GM19438 (cell line): ENCODE measurements around the gene GNA12.
A peak's percentile ranks its signal among the peaks of the same experiment; 100 is the strongest.

Source experiments
- ATAC-seq: cut with Tn5 transposase; IDR thresholded peaks from one replicate; pipeline ENCODE4 v1.9.1; 2021; ENCODE audit warnings: low read depth; ENCODE audit not compliant: unreplicated experiment

GNA12 gene

GRCh38 chr7:2838873-2839578 is 5.1 kb downstream of the GNA12 start:
- ATAC-seq, result peak; percentile 44

DNA sequence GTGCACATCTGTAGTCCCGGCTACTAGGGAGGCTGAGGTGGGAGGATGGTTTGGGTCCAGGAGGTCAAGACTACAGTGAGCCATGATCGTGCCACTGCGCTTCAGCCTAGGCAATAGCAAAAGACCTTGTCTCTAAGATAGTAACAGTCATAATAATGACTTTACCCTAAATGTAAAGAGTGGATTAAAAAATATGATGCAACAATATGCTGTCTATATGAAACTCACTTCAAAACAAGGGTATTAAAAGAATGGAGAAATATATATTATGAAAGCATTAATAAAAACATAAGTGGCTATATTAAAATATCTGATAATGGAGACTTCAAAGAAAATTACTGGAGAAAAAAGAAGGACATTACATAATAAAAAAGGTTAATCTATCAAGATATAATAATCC is 5.7 kb downstream of the GNA12 start:
- ATAC-seq, result no peak

GRCh38 chr7:2837496-2837895 is 6.6 kb downstream of the GNA12 start:
- no peak for ATAC-seq

DNA sequence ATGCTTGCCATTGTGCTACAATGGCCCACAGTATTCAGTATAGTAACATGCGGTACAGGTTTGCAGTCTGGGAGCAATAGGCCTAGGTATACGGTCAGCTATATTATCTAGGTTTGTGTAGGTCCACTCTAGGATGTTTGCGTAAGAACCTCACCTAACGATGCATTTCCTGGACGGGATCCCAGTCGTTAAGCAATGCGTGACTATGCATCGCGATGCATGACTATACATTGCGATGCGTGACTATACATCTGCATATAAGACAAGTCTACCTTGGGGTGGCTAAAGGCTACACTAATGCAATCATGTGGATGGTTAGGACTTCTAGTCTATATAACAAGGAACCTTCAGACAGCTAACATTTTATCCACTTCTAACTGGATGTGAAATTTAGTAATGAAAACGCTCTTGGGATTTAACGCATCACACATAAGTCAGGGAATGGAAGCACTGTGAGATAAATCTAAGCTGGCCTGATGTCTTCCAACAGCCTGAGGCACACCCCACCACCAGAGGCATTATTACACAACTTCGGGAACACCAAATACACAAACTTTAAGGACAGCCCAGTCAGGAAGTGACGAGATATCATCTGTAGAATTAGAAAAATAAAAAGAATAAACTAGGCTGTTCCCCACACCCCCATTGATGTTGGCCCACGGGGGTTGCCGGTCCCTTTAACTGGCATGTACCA is 9.2 kb downstream of the GNA12 start:
- ATAC-seq, result no peak

DNA sequence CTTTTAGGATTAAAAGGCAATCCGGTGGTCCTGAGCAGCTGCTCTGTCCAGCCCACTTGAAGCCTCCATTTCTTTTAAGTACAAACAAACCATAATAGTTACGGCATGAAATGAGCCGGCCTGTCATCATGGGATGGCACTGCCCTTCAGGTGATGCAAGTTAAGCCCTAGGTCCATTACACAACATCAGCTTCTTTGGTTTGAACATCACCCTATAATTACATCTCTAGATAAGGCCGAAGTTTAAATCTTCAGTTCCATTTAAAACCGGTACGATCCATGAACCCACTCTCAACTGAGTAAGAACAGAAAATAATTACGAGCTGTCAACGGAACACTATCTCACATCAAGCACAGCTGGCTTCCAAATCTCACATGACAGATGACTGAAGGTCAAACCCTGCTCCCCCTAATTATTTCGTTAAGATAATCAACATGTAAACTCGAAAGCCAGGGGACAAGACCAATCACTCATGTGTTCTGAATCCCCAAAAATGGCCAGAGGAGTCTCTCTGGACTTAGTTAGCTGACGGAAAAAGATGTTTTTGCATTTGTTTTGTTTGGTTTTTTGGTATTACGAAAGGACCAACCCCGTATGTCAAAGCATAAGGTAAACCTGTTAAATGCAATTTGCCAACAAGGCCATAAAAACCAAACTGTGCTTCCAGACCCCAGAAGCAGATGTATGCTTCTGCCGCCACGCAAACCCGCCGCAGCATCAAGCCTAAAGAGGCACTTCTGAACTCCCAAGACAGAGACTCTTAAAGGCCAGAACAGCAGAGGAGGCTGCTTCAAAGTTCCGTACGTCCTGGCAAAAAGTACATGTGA is 10.8 kb downstream of the GNA12 start:
- no peak for ATAC-seq

- no peak for ATAC-seq
Measured at GRCh38 chr7:2832461-2832860, 11.6 kb downstream of the GNA12 start.

- ATAC-seq, result no peak
Measured at GRCh38 chr7:2830609-2831376, 13.3 kb downstream of the GNA12 start.

- ATAC-seq, result no peak
Measured at GRCh38 chr7:2829040-2829439, 15.1 kb downstream of the GNA12 start.

- ATAC-seq, result no peak
Measured at GRCh38 chr7:2826771-2827170, 17.3 kb downstream of the GNA12 start.

DNA sequence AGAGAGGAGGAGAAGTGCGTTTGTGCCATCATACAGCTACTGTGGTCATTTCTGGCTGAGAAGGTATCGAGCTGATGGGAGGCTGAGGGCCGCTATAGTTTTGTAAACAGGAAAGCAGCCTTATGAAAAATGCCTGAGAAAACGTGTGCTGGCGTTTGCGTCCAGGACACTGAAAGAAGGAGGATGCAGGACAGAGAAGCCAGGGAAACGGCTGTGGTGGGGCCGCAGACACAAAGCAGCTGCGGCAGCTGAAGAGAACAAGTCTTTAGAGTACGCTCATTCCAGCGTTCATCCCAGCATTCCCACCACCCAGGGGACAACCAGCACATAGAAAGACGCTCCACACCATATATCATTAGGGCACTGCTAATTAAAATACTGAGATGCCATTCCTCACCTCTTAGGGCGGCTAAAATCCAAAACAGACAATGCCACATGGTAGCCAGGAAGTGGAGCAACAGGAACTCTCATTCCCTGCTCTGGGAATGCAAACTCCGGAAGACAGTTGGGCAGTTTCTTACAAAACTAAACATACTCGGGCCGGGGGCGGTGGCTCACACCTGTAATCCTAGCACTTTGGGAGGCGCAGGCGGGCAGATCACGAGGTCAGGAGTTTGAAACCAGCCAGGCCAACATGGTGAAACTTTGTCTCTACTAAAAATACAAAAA is 18.4 kb downstream of the GNA12 start:
- ATAC-seq, result no peak

DNA sequence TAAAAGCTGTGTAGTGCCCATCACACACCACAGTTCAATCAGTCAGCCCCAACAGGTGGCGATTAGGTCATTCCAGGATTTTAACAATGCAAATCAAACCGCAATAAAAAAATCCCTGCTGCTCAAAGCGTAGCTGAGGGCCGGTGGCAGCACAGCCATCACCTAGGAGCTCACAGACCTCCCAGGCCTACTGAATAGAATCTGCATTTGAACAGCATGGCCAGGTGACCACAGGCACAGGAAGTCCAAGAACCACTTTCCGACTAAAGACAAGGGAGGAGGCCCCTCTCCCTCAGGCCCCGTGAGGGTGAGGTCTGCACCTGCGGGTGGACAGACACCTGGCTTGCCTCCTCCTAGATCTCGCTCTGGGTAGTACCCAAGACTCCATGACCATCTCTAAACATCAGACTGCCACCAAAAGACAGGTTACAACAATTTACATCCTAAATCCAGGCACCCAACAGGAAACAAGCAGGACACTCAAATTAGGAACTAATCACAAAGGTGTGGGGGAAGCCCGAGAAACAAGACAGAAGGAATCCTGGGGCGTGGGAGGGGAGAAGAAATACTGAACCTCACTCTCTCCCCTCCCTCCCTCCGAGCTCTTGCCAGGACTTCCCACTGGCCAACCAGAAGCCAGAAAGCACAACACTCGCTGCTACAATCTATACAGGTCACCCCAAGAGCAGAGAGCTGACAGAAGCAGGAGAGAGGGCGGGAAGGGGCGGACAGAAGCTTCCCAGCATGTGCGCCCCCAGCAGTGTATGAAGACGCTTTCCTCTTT is 19.2 kb downstream of the GNA12 start:
- peak; percentile 65 for ATAC-seq

- ATAC-seq, result no peak
Measured at GRCh38 chr7:2824026-2824677, 20.0 kb downstream of the GNA12 start.

- ATAC-seq, result no peak
Measured at GRCh38 chr7:2823130-2823529, 21.0 kb downstream of the GNA12 start.

GRCh38 chr7:2821842-2822507 is 22.1 kb downstream of the GNA12 start:
- no peak for ATAC-seq

- no peak for ATAC-seq
Measured at GRCh38 chr7:2821161-2821841, 22.8 kb downstream of the GNA12 start.

GRCh38 chr7:2820508-2820934 is 23.6 kb downstream of the GNA12 start:
- ATAC-seq, result no peak

GRCh38 chr7:2819954-2820397 is 24.1 kb downstream of the GNA12 start:
- no peak for ATAC-seq
